Activated effector memory CD4-positive, alpha-beta T cell treated with Interleukin-2 at 50 U/mL for 16 hours (primary cell): ENCODE data around the gene TATDN3.
"Not testable (repeated sequence)": the region's sequence is repeated elsewhere in the genome, so short reads cannot be mapped to it uniquely, and the experiment has no call there.

ENCODE experiments used
- DNase-seq: peaks from one replicate; pipeline ENCODE4 v3.0.0-alpha.2; 2020

TATDN3 gene

DNA sequence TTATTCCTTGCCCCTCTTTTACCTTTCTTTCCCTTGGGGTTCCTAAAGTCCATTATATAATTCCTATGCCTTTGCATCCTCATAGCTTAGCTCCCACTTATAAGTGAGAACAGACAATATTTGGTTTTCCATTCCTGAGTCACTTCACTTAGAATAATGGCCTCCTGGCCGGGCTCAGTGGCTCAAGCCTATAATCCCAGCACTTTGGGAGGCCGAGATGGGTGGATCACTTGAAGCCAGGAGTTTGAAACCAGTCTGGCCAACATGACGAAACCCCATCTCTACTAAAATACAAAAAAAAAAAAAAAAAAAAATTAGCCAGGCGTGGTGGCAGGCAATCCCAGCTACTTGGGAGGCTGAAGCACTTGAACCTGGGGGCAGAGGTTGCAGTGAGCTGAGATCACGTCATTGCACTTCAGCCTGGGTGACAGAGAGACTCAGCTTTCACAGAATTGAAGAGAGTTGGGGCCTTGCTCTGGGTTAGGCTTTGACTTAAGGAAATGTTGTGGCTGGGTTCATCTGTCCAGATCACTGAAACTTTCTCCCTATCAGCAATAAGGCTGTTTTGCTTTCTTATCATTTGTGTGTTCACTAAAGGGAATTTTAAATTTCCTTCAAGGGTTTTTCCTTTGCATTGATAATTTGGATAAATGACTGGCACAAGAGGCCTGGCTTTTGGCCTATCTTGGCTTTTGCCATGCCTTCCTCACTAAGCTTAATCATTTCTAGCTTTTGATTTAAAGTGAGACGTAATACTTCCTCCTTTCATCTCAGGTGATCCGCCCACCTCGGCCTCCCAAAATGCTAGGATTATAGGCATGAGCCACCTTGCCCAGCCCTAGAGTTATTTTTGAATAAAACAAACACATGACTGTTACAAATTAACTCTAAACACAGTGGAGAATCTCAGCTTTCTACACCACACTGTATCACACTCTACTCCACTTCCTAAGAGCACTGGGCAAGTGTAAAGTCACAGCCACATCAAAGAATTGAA is 41.8 kb downstream of the TATDN3 start:
- not testable (repeated sequence) for DNase-seq

DNA sequence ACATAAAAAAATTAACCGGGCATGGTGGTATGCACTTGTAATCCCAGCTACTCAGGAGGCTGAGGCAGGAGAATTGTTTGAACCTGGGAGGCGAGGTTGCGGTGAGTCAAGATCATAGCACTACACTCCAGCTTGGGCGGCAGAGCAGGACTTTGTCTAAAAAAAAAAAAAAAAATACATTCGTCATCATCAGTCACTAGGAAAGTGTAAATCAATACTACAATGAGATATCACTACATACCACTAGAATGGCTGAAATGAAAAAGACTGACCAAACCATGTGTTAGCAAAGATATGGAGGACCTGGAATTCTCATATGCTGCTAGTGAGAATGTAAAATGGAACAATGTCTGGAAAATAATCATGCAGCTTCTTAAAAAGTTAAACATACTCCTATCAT is 46.5 kb downstream of the TATDN3 start:
- no peak for DNase-seq

DNA sequence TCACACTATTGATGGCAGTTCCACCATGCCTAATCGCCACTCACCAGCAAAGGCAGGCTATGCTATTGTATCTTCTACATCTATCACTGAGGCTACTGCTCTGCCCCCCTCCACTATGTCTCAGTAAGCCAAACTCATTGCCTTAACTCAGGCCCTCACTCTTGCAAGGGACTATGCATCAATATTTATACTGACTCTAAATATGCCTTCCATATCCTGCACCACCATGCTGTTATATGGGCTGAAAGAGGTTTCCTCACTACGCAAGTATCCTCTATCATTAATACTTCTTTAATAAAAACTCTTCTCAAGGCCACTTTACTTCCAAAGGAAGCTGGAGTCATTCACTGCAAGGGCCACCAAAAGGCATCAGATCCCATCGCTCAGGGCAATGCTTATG is 52.8 kb downstream of the TATDN3 start:
- DNase-seq: not testable (repeated sequence)

GRCh38 chr1:212847549-212847948 is 55.9 kb downstream of the TATDN3 start, which contains the start of gene SPATA45:
SPATA45 (minus strand) TSS chr1:212847649; CDS start chr1:212836149, 11,500 bp downstream.
- DNase-seq: no peak

DNA sequence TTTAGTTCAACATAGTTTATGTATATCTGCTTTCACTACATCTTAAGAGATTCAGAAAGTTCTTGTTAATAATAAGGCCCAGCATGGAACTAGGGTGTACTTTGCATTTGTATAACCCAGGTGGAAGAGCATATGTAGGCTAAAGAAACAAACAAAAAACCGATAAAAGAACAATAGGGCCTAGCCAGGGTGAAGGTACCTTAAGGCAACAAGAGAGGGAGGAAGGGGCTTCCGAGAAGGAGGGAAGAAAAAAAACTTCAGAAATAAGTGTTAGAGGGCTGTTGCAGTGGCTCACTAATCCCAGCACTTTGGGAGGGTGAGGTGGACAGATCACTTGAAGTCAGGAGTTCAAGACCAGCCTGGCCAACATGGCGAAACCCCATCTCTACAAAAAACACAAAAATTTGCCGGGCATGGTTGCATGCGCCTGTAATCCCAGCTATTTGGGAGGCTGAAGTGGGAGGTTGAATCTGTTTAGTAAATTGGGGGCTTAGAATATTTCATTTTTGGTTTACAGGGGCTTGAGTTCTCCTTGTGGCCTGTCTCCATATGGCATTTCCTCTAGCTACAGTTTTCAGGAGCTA is 60.5 kb downstream of the TATDN3 start:
- DNase-seq: no peak

- no peak for DNase-seq
These were observed 62.0 kb downstream of the TATDN3 start for GRCh38 chr1:212853658-212854057.

- no peak for DNase-seq
These were observed 65.1 kb downstream of the TATDN3 start for GRCh38 chr1:212856755-212857154.

- DNase-seq: peak; percentile 90
These were observed 66.3 kb downstream of the TATDN3 start, which contains the start of gene FLVCR1 for GRCh38 chr1:212857992-212858460. FLVCR1 (plus strand) TSS chr1:212858275; CDS start chr1:212858453, 178 bp downstream.

- no peak for DNase-seq
These were observed 67.0 kb downstream of the TATDN3 start for GRCh38 chr1:212858461-212859265.

- DNase-seq: no peak
These were observed 69.3 kb downstream of the TATDN3 start for GRCh38 chr1:212860713-212861581.

GRCh38 chr1:212862111-212862690 is 70.5 kb downstream of the TATDN3 start:
- DNase-seq: no peak

DNA sequence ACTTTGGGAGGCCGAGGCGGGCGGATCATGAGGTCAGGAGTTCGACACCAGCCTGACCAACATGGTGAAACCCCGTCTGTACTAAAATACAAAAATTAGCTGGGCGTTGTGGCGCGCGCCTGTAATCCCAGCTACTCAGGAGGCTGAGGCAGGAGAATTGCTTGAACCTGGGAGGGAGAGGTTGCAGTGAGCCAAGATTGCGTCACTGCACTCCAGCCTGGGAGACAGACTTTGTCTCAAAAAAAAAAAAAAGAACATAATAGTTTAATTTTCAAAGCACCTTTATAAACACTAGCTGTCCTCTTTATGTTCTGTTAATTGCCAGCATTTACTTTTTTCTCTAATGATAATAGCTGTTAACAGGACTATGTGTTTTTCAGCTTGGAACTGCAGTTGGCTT is 71.7 kb downstream of the TATDN3 start:
- not testable (repeated sequence) for DNase-seq

DNA sequence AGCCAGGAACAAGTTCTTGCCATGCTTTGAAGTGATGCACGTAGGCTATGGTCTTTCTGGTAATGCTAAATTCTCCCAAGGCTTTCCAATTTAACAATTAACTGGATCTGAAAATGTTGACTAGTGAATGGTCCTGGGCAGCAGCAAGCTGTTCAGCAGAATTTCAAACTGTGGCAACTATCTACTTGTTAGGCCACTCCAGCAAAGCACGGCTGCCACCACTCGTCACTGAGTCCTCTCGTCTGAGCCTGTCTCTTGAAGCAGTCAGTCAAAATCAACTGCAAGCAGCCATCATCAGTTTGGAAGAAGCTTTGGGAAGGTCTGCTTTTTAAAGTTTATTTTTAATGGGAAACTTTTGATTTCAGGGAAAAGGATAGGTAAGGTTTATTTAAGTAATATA is 72.5 kb downstream of the TATDN3 start:
- DNase-seq: no peak
